ENCODE measurements around the gene SH3RF3.

DNA sequence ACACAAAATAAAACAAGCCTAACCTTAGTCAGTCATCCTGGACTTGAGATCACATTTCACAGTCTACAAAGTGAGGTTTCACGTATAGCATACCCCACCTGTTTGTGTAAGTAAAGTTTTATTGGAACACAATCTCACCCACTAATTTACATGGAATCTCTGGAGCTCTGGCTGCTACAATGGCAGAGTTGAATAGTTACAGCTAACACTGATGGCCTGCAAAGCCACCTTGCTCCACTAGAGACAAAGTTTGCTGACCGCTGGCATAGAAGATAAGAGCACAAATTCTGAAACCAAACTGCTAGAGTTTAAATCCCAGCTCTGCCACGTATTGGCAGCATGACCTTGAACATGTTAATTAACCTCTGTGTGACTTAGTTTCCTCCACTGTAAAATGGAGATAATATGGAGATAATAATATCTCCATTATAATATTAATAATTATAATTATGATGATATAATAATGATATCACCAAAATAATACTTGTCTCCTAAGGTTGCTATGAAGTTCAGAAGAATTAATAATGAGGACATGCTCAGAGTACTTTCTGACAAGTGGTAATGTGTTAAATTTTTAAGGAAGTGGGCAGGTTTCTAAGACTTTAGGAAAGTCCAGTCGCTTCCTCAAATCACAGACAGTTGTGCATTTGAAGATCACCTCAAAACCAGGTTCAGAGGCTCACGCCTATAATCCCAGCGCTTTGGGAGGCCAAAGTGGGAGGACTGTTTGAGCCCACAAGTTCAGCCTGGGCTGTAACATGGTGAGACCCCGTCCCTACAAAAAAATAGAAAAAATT is 204.6 kb downstream of the SH3RF3 start:
- TF ChIP-seq, protein P1, sequence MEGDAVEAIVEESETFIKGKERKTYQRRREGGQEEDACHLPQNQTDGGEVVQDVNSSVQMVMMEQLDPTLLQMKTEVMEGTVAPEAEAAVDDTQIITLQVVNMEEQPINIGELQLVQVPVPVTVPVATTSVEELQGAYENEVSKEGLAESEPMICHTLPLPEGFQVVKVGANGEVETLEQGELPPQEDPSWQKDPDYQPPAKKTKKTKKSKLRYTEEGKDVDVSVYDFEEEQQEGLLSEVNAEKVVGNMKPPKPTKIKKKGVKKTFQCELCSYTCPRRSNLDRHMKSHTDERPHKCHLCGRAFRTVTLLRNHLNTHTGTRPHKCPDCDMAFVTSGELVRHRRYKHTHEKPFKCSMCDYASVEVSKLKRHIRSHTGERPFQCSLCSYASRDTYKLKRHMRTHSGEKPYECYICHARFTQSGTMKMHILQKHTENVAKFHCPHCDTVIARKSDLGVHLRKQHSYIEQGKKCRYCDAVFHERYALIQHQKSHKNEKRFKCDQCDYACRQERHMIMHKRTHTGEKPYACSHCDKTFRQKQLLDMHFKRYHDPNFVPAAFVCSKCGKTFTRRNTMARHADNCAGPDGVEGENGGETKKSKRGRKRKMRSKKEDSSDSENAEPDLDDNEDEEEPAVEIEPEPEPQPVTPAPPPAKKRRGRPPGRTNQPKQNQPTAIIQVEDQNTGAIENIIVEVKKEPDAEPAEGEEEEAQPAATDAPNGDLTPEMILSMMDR (IDR thresholded peaks at IDR 0.05): no peak
- TF ChIP-seq POLR2AphosphoS5 (IDR thresholded peaks at IDR 0.05): no peak
